GM12878 (cell line): ENCODE data around the gene TACC2. TPM values are rescaled to one million over a fixed set of nuclear protein-coding genes. Genes with fewer than 3 reads are reported as not detected.

Experiments used
- ATAC-seq: fragments of 200-7000 bp; cut with Tn5 transposase; 3 replicates; pipeline ENCODE4 v1.9.1; 2020; ENCODE audit warnings: mild to moderate bottlenecking, moderate library complexity
- BruUV-seq: library from RNA; stranded (reverse); fragments of 400-500 nt; replicated peaks from 2 replicates; lab custom pipeline; 2021; lab: Mats Ljungman, UMichigan
- CTCF ChIA-PET: fragments of 300-600 bp; sonication (Branson Sonifier 250); formaldehyde crosslinking; extraction: SDS; loops from one replicate; lab custom pipeline; 2021; ENCODE audit warnings: inconsistent platforms; lab: Yijun Ruan, JAX
- POLR2A ChIA-PET: fragments of 350-600 bp; formaldehyde crosslinking; extraction: SDS; loops from one replicate; lab custom pipeline; 2021; ENCODE audit warnings: inconsistent platforms; lab: Charles Lee
- RAD21 ChIA-PET: fragments of 300-600 bp; sonication (Branson Sonifier 250); formaldehyde crosslinking; loops from one replicate; lab custom pipeline; 2023; ENCODE audit warnings: antibody characterized with exemption; ENCODE audit not compliant: unreplicated experiment; lab: Charles Lee
- SMC1A ChIA-PET: fragments of 300-600 bp; sonication (Branson Sonifier 250); formaldehyde crosslinking; loops from one replicate; lab custom pipeline; 2023; ENCODE audit not compliant: unreplicated experiment, uncharacterized antibody; lab: Charles Lee
- DNase-seq: peaks from one replicate; pipeline ENCODE4 v3.0.0-alpha.2; 2011; ENCODE audit warnings: low read depth, low spot score
- FAIRE-seq: peaks from 3 replicates; lab custom pipeline; 2011; peaks lifted over from hg19 to GRCh38; lab: Jason Lieb, UNC
- H2AFZ ChIP-seq: 2 replicates; pipeline ENCODE4 v1.6.0; 2011; ENCODE audit warnings: low read depth, low read length, control low read depth; ENCODE audit not compliant: control insufficient read depth
- H3K27ac ChIP-seq: 2 replicates; pipeline ENCODE4 v1.5.1; 2011; ENCODE audit warnings: control low read depth; ENCODE audit not compliant: control insufficient read depth, insufficient read depth
- H3K27me3 ChIP-seq, 2 experiments: replicated peaks in 1 of 2; 2 replicates each; pipeline versions ENCODE4 v1.6.0 to v1.6.1; 2011; ENCODE audit warnings: low read length in 1 of 2; ENCODE audit not compliant: control insufficient read depth in 2 of 2, insufficient read depth in 2 of 2
- H3K36me3 ChIP-seq, 2 experiments: 2 replicates each; pipeline ENCODE4 v1.5.1; 2011; ENCODE audit warnings: low read length in 1 of 2; ENCODE audit not compliant: control insufficient read depth in 2 of 2, insufficient read depth in 2 of 2
- H3K4me1 ChIP-seq: 2 replicates; pipeline ENCODE4 v1.6.1; 2011; ENCODE audit warnings: mild to moderate bottlenecking, low read length, moderate library complexity, mixed read lengths; ENCODE audit not compliant: control insufficient read depth, insufficient read depth
- H3K4me2 ChIP-seq: 2 replicates; pipeline ENCODE4 v1.6.0; 2011; ENCODE audit warnings: control low read depth; ENCODE audit not compliant: control insufficient read depth, insufficient read depth
- H3K4me3 ChIP-seq: fragments of 200-600 bp; sonication (generic); 2 replicates; pipeline ENCODE4 v1.5.1; 2016
- H3K79me2 ChIP-seq: 2 replicates; pipeline ENCODE4 v1.6.0; 2011; ENCODE audit warnings: low read length; ENCODE audit not compliant: control insufficient read depth, insufficient read depth
- H3K9ac ChIP-seq: 2 replicates; pipeline ENCODE4 v1.8.0; 2011; ENCODE audit warnings: low read length, control low read depth, mixed read lengths; ENCODE audit not compliant: control insufficient read depth, insufficient read depth
- H3K9me3 ChIP-seq: replicated peaks from 3 replicates; pipeline ENCODE4 v1.5.1; 2011; ENCODE audit warnings: mild to moderate bottlenecking, low read length; ENCODE audit not compliant: control insufficient read depth, insufficient read depth
- H4K20me1 ChIP-seq: 2 replicates; pipeline ENCODE4 v1.6.0; 2011; ENCODE audit not compliant: control insufficient read depth, insufficient read depth
- ATF7 ChIP-seq: fragments of 450-650 bp; IDR thresholded peaks from 2 replicates; pipeline ENCODE4 v1.6.1; 2016; ENCODE audit warnings: low read depth, mild to moderate bottlenecking
- CBX5 ChIP-seq: sonication (generic); IDR thresholded peaks from 2 replicates; pipeline ENCODE4 v1.6.1; 2016; ENCODE audit warnings: low read depth, moderate library complexity, mild to moderate bottlenecking, inconsistent platforms
- CUX1 ChIP-seq: IDR thresholded peaks from 2 replicates; pipeline ENCODE4 v1.6.1; 2012; ENCODE audit warnings: improper control_type of control experiment, low read depth, low read length; ENCODE audit not compliant: insufficient replicate concordance
- EP300 ChIP-seq, 2 experiments: fragments of 150-350 bp in 1 of 2; IDR thresholded peaks; 2 replicates each; pipeline ENCODE4 v1.6.1; 2011 to 2012; ENCODE audit warnings: low read depth in 2 of 2, low read length in 2 of 2, borderline replicate concordance in 1 of 2, improper control_type of control experiment in 1 of 2, inconsistent platforms in 1 of 2; ENCODE audit not compliant: control insufficient read depth in 1 of 2
- GABPA ChIP-seq: IDR thresholded peaks from 2 replicates; pipeline ENCODE4 v1.6.1; 2014; ENCODE audit warnings: antibody characterized with exemption, low read depth, mild to moderate bottlenecking, inconsistent platforms
- JUNB ChIP-seq: IDR thresholded peaks from 2 replicates; pipeline ENCODE4 v1.6.1; 2016; ENCODE audit warnings: antibody characterized with exemption, mild to moderate bottlenecking
- NFXL1 ChIP-seq: fragments of 450-650 bp; IDR thresholded peaks from 2 replicates; pipeline ENCODE4 v1.6.1; 2017; ENCODE audit warnings: antibody characterized with exemption, mild to moderate bottlenecking, borderline replicate concordance
- RAD21 ChIP-seq: IDR thresholded peaks from 2 replicates; pipeline ENCODE4 v1.6.1; 2011; ENCODE audit warnings: mild to moderate bottlenecking, low read depth, low read length, moderate library complexity; ENCODE audit not compliant: insufficient read depth
- SIX5 ChIP-seq: IDR thresholded peaks from 2 replicates; pipeline ENCODE4 v1.6.1; 2011; ENCODE audit warnings: mild to moderate bottlenecking, low read depth, low read length, moderate library complexity; ENCODE audit not compliant: severe bottlenecking
- SMARCA5 ChIP-seq: fragments of 450-650 bp; IDR thresholded peaks from 2 replicates; pipeline ENCODE4 v1.6.1; 2017; ENCODE audit warnings: mild to moderate bottlenecking
- SRF ChIP-seq, 2 experiments: IDR thresholded peaks; 2 replicates each; pipeline ENCODE4 v1.6.1; 2011; ENCODE audit warnings: low read depth in 2 of 2, low read length in 2 of 2, mild to moderate bottlenecking in 1 of 2, moderate library complexity in 1 of 2
- ZNF274 ChIP-seq: IDR thresholded peaks from one replicate; pipeline ENCODE4 v1.8.0; 2011; ENCODE audit not compliant: insufficient read length, insufficient read depth
- WGBS: methylation state at CpG from one replicate; pipeline ENCODE4 v1.1.6; 2016; ENCODE audit warnings: low lambda C conversion rate; ENCODE audit not compliant: insufficient replicate concordance, insufficient coverage; ENCODE audit errors: missing lambda C conversion rate; 5-methylcytosine and 5-hydroxymethylcytosine counted together
- in situ Hi-C: fragments of 300-500 bp; cut with MboI; formaldehyde crosslinking; loops from 9 replicates; pipeline ENCODE4 v1.14.3; 2018; ENCODE audit warnings: mixed read lengths
- intact Hi-C: fragments of 100-400 bp; cut with micrococcal nuclease; formaldehyde crosslinking; loops from one replicate; pipeline ENCODE4 v1.14.2; 2022; ENCODE audit not compliant: unreplicated experiment
- polyA plus RNA-seq, 11 experiments: library from polyadenylated mRNA; depleted of rRNA in 4 of 11; unstranded in 6 of 11; stranded (reverse) in 5 of 11; fragments of >200 nt; fragmentation: Nextera tagmentation in 4 of 11; fragmentation: Illumina TruSeq in 1 of 11; extraction: Ambion mirVana in 4 of 11; extraction: Trizol in 1 of 11; gene quantifications; 1 replicate in 1 of 11; 2 replicates in 10 of 11; pipeline versions ENCODE4 v1.2.1 to v1.2.3, GENCODE V29; 2011 to 2016; ENCODE audit warnings: inconsistent platforms in 2 of 11, missing spikeins in 2 of 11, low read depth in 1 of 11
- total RNA-seq, 4 experiments: library from RNA; depleted of rRNA in 3 of 4; stranded (reverse); fragments of >200 nt in 3 of 4; fragmentation: Illumina TruSeq in 1 of 4; extraction: Trizol in 1 of 4; gene quantifications; 2 replicates each; pipeline versions ENCODE4 v1.2.1 to v1.2.3, GENCODE V29; 2013 to 2021

TACC2 gene
- total and polyA plus RNA-seq, 10 of the 15 experiments (the other 5 are each of a cell fraction or from before 2014, with no cell fraction given), result 0.07 to 0.64 (median 0.13) TPM; not detected in 5

GRCh38 chr10:122084286-122085041 is 95.5 kb downstream of the TACC2 start:
- intact Hi-C loops, result no loop called here
- H3K4me1 ChIP-seq, result no peaks in the 10 kb centered on the region

More at GRCh38 chr10:122084286-122085041, 95.5 kb downstream of the TACC2 start:
- no peaks in the 10 kb centered on the region for H3K36me3 ChIP-seq
- H3K27me3 ChIP-seq, result no peaks in the 10 kb centered on the region; a peak in 1 of 4 replicates
- SMC1A ChIA-PET, result no interaction called here
- 34% methylated on average over 15 of the region's 15 CpGs for WGBS
- DNase-seq (no peak), FAIRE-seq (no peak), ATAC-seq (no peak)
- CTCF ChIA-PET, result no interaction called here
- no peaks in the 10 kb centered on the region for H4K20me1 ChIP-seq
- POLR2A ChIA-PET, result no interaction called here
- in situ Hi-C loops, result no loop called here
- no peaks in the 10 kb centered on the region for H3K9me3 ChIP-seq
- H2AFZ ChIP-seq, result no peak overlapping the region
- RAD21 ChIA-PET, result no interaction called here
- H3K9ac ChIP-seq, result no peak overlapping the region
- H3K27ac ChIP-seq, result no peak overlapping the region
- no TSS peak for BruUV-seq
- no peak overlapping the region for H3K4me3 ChIP-seq
- no peaks in the 10 kb centered on the region for H3K79me2 ChIP-seq
- TF ChIP-seq SMARCA5 (no peak), GABPA (no peak), SRF (IDR thresholded peaks at IDR 0.05; ENCODE audit: low read depth in 2 of 2, low read length in 2 of 2) (no peak), NFXL1 (no peak), RAD21 (no peak), EP300 (IDR thresholded peaks at IDR 0.05; ENCODE audit: borderline replicate concordance in 1 of 2, control insufficient read depth in 1 of 2, low read depth in 2 of 2, low read length in 2 of 2) (no peak), SIX5 (no peak), CUX1 (no peak), ATF7 (no peak), JUNB (no peak), CBX5 (no peak), ZNF274 (no peak)
- H3K4me2 ChIP-seq, result no peak overlapping the region
